HL-60 (cell line): Measurements from ENCODE around the gene NUBPL.

Experiments used
- CTCF ChIP-seq: IDR thresholded peaks from one replicate; pipeline ENCODE4 v1.5.1; 2011; ENCODE audit warnings: low read length, control low read depth, inconsistent platforms; ENCODE audit not compliant: insufficient read depth
- POLR2AphosphoS5 ChIP-seq: IDR thresholded peaks from 2 replicates; pipeline ENCODE4 v1.6.1; 2012; ENCODE audit warnings: low read depth
- REST ChIP-seq: IDR thresholded peaks from 2 replicates; pipeline ENCODE4 v1.6.1; 2012; ENCODE audit warnings: low read depth; ENCODE audit not compliant: insufficient replicate concordance

GRCh38 chr14:31881531-31882310, 320.5 kb downstream of the NUBPL start:
- TF ChIP-seq CTCF (no peak), POLR2AphosphoS5 (no peak), REST (no peak)
